ENCODE measurements around the gene KCNH8.
A peak's percentile ranks its signal among the peaks of the same experiment; 100 is the strongest.
"Not testable (repeated sequence)": the region's sequence is repeated elsewhere in the genome, so short reads cannot be mapped to it uniquely, and the experiment has no call there.

The KCNH8 gene

DNA sequence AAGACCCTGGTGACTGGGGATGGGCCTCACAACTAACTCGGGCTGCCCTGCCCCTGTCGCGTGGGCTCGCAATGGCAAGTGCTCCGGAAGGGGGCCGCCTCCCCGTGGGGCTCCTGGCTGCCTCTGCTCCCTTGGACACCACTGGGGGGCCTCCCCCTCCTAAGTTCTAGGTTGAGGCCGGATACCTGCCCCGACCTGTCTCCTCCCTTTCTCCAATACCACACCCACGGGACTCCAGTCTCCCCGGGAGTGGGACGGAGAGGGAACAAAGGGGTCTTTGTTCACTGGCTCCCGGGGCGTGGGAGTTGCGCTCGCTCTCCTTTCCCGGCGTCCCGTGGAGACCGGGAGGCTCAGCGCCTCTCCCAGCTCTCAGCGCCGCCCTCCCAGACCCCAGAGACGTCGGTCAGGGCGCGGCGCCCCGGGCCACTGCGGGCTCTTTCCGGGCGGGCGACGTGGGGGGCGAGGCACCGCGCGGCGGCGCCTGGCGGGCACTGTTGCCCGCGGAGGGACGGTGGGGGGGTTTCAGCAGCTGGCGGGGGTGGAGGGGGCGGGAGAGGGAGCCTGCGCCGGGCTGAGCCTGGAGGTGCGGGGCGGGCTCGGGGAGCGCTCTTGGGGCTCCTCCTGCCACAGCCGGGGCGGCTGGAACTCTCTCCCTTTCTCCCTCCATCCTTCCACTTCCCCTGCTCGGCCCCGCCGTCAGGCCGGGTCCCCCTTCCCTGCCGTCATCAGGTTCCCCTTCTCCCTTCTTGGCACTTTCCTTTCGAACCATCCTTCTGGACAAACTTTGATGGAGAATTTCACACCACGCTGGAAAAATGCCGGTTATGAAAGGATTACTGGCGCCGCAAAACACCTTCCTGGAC is at the start of gene KCNH8:
Gene KCNH8, plus strand, starts transcription at position 606 of the 863 bp plus-strand sequence. Its CDS starts 210 bp downstream, at position 816.
- no peak for DNase-seq (ENCODE audit: low spot score)

DNA sequence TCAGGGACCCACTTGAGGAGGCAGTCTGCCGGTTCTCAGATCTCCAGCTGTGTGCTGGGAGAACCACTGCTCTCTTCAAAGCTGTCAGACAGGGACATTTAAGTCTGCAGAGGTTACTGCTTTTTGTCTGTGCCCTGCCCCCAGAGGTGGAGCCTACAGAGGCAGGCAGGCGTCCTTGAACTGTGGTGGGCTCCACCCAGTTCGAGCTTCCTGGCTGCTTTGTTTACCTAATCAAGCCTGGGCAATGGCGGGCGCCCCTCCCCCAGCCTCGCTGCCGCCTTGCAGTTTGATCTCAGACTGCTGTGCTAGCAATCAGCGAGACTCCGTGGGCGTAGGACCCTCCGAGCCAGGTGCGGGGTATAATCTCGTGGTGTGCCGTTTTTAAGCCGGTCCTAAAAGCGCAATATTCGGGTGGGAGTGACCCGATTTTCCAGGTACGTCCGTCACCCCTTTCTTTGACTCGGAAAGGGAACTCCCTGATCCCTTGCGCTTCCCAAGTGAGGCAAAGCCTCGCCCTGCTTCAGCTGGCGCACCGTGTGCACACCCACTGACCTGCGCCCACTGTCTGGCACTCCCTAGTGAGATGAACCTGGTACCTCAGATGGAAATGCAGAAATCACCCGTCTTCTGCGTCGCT is 45.5 kb upstream of the KCNH8 start:
- DNase-seq (ENCODE audit: low spot score), result not testable (repeated sequence)

DNA sequence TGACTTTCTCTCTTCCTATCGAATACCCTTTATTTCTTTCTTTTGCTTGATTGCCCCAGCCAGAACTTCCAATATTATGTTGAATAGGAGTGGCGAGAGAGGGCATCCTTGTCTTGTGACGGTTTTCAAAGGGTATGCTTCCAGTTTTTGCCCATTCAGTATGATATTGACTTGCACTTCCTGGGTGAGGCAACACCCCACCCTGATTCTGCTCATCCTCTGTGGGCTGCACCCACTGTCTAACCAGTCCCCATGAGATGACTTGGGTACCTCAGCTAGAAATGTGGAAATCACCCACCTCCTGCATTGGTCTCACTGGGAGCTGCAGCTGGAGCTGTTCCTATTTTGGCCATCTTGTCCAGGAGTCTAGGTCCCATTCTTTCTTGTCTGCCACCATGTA is 44.8 kb upstream of the KCNH8 start:
- DNase-seq (ENCODE audit: low spot score), result no peak

DNA sequence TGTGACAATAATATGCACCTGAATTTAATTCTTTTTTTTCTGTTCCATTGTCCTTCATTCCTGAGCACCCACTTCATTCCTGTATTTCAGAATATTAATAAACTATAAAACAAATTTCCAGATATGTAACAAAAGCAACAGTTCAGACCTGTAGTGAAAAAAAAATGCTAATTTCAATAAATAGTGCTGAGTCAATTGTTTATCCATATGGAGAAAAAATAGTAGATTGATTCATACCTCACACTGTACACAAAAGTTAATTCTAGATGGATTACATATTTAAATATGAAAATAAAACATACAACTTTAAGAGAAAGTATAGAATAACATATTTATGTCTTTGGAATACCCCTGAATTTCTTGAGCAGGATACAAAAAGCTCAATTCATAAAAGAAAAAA is 43.9 kb upstream of the KCNH8 start:
- no peak for DNase-seq (ENCODE audit: low spot score)

DNA sequence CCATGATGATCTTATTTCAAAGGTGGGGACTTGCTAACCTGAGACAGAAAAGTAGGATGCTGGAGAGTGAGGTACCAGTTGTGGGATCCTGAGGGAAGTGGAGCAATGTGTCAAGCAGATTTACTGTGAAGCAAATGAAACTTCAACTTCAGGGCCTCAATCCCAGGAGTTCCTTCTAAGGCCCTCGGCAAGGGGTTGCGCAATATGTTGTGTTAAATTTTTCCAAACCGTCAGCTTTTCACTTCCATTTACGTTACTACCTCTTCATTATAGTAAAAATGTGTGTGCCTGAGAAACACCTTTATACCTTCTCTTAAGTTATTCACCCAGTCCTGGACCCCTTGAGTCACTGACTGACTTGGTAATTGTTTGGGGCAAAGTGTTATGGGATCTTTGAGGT is 42.5 kb upstream of the KCNH8 start:
- DNase-seq (ENCODE audit: low spot score), result no peak

DNA sequence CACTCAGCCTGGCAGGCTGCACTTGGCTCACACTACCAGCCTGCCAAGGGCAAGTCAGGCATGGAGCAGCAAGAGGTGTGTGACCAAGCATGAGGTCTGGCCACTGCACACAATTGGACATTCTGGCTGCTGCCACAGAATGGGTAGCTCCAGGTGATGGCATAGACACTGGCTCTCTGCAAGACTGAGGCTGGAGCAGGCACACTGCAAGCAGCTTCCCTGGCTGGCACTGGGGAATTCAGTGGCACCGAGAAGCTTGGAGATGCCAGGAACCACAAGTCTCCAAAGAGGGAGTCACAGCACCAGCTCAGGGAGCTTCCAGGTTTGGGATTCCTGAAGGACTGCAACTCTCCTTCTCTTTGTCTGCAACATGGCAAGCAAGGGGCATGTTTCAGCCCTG is 42.0 kb upstream of the KCNH8 start:
- DNase-seq (ENCODE audit: low spot score), result no peak

DNA sequence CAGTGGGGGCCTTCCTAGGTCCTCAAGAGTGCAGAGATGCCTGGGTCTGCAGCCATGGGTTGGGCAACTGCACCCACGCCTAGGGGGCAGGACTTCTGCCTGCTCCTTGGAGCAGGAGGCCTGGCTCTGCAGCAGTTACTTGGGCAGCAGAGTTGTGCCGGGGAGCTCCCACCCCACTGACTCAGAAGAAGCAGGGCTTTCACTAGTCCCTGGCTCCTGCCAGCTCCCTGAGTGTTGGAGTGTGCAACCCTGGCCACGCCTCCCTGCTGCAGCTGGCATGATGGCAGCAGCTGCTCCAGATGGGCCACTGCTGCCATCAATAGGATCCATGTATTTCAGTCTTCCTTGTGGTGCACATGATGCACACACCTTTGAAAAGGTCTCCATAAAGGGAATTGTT is 40.6 kb upstream of the KCNH8 start:
- DNase-seq (ENCODE audit: low spot score), result no peak

DNA sequence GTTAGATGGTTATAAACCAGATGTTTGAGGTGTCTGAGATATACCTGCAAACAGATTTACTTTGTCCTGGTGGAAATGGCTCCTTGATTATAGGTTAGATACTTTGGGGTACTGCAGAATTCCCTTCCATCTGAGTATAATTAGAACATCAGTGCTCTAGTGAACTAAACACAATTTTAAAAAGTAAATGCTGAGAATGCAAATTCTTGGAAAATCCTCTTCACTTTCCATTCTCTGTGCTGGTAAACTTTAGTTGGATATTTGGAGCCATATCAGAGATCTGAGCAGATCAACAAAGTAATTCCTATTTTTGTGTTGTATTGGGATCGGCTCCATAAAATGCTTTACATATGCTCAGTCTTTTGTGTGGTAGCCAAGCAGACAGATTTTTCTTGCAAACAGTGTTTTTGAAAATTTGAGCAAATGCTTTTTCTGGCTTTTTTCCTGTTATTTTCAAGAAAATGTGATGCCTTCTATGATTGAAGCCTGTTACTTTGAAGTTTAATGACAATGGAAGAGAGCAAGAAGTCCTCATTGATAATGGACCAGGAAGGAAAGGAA is 37.9 kb upstream of the KCNH8 start:
- no peak for DNase-seq (ENCODE audit: low spot score)

DNA sequence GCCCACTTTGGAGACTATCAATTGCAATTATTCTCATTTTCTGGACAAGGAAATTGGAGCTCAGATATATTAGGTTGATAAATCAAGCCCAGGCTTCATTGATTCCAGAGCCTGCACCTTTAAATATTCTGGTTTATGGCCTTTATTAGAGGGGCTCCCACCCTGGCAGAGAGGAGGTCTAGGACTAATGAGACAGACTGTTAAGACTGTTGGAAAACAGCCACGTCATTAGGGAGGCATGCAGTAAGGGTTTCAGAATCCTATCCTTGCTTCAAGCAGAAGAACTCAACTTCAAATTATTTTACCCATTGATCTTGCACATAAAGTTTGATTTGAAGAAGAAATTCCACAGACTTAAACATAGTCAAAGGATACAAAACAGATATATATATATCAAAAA is 33.8 kb upstream of the KCNH8 start:
- DNase-seq (ENCODE audit: low spot score), result no peak

DNA sequence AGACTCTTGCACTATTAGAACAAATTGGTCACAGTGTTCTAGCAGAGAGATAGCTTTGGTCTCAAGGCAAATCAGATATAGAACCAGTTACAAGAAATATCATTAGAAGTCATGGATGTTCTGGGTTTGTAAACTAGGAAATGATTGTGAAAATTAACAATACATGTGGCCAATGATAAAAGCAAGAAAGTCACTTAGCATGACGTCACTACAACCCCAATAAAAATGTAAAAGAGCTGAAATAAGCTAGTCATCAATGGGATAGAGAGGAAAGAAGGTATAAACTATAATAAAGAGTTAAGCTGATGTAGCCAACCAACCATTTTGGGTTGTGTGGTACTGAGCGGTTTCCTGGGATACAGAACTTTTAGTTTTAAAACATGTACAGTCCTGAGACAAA is 32.1 kb upstream of the KCNH8 start:
- DNase-seq (ENCODE audit: low spot score), result no peak

DNA sequence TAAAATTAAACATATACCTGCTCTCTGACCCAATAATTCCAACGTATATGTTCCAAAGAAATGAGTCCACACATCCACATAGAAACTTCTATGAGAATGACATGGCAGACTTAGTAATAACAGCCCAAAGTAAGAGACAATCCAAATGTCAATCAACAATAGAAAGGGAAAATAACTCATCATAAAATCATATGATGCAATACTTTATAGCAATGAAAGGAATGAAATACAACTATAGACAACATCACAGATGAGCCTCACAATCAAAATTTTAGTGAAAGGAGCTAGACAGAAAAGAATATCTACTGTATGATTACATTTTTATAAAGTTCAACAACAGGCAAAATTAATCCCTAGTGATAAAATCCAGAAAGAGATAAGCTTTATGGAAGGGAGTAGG is 23.6 kb upstream of the KCNH8 start:
- DNase-seq (ENCODE audit: low spot score), result no peak

DNA sequence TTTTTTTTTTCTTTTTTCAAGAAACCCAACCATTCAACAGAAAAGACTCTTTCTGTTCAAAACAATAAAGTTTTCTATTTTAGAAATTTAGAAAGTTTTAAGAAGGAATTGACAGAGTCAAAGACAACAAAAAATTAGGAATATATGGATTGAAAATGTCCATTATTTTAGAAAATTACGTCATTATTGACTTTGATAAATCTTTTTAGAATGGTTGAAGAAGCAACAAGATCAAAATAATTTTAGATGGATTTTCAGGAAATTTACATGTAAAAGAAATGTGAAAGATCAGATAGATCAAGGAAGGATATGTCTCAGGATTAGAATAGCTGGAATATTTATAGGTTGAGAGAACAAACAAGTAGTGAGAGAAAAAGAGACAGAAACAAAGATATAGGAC is 8.4 kb upstream of the KCNH8 start:
- DNase-seq (ENCODE audit: low spot score), result no peak

DNA sequence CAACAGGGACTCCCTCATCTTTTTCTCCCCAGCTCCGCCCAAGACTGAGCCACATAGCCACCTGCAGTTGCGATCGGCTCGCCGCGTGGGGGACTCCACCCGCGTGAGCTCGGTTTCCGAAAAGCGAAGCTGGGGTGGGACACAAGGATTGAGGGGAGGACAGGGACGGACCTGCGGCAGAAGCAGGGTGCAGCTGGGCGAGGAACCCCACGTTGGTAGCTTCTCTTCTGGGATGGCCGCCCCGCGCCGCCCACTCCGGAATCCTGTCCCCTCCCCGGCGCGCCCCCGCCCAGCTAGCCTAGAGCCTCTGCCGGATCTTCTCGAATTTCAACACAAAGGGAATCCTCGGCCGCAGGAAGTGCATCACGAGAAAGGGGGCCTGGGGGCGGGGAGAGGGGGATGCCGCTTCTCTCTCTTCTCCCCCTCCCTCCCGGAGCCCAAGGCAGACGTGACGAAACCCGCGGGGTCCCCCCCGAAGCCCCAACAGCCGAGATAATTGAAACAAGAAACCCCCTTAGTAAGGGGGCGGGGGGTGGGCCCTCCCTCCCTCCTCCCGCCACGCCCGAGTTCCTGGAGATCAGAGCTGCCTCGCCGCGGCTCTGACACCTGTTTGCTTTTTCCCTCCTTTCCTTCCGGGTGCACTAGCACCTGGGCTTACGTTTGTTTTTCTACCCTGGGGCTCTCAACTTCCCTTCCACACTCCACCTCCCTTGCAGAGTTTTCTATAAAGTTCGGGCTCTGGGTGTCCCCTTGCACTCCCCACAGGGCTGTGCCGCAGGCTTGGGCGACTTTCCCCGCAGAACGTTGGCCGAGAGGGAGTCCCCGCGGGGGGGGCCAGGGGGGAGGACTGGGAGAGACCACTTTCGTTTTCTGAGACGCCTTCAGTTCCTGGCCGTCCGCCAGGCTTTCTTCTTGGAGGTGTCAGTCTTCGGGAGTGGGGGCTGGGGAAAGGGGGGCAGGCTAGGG is 1.3 kb upstream of the KCNH8 start:
- peak; percentile 12 for DNase-seq (ENCODE audit: low spot score)

DNA sequence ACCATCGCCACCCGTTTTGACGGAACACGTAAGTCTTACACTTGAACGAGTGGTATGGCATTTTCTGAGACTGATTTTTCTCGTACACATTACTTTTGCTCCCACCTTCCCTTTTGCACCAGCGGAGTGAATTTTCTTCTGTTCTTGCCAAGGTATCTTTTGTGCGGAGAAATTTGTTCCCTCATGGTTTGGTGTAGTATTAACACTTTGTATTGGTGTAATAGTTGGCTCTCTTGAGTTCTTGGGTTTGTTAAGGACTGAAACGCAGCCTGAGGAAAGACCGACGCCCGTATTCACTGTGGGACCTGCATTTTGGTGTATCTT is 420 bp downstream of the KCNH8 start:
- DNase-seq (ENCODE audit: low spot score), result no peak

DNA sequence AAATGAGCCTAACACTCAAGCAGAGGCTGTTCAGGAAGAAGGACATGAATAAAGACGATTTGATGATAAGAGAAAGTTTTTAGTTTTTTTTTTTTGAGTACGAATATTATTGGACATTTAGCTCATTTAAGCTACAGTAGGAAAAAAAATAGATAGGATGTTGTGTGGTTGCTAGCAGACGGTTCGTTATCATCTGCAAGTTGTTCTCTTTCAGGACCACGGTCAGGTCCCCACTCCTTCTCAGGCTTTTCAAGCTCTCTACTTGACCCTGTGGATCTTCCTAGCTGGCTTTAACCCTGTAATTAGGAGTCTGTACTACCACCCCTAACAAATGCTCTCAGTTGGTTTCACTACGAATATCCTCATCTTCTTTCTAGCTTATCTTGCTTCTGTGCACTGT is 1.1 kb downstream of the KCNH8 start:
- DNase-seq (ENCODE audit: low spot score), result no peak

DNA sequence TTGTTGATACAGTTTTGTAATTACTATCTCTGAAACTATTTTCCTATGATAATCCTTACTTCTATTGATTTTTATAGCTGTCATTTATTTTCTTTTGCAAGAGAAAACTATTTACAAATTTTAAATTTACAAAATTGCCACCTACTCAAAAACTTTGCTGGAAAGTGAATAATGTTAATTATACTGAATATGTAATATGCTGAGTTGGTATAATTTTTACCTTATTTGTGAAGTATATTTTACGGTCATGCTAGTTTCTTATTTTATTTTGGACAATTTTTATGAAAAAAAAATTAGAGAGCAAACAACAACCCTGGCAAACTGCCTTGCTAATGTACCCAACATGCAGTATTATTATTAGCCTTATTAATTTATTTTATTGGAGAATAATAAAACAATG is 2.9 kb downstream of the KCNH8 start:
- no peak for DNase-seq (ENCODE audit: low spot score)

DNA sequence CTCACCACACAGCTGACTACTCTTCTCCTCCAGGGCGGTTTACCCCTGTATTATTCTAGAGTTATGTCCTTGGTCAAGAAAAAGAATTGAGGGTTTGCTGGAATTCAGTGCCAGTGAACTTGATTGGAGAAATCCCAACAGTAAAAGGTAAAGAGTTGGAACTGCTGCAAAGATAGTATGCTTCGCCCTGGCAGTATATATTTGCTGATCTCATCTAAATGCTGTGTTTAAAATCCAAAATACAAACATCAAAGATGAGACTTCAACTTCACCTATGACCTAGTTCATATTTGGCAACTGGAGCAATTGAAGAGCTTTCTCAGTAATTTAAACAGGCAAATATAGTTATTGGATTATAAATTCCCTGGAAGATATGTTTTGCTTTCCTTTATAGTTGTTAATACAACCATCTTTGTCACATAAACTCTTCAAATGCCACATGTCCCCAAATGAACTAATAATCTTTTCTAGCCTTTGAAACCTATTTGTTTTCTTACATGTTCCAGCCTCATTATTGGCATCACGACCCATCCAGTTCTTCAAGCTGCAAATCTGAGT is 6.5 kb downstream of the KCNH8 start:
- no peak for DNase-seq (ENCODE audit: low spot score)

DNA sequence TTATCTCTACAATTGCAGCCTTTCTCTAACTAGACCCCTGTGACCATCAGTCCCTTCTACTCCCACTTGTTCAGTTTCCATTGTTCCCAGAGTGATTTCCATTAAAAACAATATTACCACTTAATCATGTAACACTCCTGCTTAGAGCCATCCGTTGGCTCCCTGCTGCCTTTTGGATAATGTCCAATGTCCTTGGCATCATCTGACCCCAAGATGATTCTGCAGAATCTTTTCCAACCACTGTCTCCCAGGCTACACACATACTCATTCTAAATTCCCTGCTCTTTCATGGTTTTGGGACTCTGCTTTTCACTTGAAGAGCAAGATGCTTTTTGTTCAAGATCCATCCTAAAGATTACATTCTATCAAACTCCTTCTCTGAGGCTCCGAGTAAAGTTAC is 7.1 kb downstream of the KCNH8 start:
- no peak for DNase-seq (ENCODE audit: low spot score)

DNA sequence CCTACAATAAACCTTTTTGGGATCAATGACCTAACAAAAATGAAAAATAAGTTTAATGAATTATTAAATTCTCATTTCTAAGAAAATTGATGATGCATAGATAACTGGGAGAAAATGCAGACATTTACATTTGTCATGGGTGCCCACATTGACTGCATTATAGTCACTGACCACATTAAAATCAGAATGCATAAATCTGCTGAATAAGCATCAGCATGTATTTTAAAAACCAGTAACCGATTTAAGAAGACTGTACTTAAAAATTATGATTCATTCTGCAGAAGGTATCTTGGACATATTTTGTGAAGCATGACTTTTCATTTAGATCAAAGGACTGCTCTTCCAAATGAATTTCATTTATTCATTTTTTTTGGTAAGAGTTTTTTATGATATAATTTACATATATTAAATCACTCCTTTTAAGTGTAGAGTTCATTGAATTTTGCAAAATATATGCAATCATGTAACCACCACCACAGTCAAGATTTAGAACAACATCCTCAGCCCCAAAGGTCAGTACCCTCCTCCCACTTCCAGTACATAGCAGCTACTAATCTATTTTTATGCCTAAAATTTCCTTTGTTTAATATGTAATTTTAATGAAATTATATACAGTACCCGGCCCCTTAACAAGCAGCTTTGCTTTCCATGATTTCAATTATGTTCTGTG is 11.8 kb downstream of the KCNH8 start:
- DNase-seq (ENCODE audit: low spot score), result no peak

DNA sequence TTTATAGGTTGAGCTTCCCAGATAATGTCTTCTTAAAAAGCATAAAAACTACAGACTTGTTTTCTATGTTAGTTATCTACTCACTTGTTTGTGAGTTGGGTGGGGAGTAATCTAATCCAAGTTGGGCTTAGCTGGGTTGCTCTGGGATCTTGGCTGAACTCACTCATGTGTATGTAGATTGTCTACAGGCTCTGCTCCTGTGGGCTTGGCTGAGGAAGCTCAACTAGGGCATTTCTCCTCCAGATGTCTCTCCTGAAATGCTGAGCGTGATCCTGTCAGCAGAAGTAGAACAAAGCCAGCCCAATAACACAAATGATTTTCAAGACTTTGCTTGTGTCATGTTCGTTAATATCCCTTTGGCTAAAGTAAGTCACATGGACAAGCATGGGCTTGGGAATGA is 17.3 kb downstream of the KCNH8 start:
- DNase-seq (ENCODE audit: low spot score), result no peak

DNA sequence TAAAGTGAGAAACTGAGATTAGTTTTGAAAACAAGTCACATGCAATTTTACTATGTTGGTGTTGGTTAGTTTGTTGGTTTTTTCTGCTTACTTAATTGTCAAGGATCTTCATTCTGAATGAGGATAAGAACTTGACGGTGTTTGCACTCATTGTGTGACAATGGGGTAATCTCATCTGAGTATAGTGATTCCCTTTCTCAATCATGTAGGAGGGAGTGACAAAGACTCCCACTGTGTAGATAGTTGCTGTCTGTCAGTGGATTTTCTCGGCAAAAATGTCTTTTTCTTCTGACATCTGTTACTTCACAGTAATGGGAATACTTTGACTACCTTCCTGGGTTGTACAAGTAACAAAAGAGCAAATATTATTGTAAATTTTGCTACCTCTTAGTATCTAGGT is 23.5 kb downstream of the KCNH8 start:
- no peak for DNase-seq (ENCODE audit: low spot score)

DNA sequence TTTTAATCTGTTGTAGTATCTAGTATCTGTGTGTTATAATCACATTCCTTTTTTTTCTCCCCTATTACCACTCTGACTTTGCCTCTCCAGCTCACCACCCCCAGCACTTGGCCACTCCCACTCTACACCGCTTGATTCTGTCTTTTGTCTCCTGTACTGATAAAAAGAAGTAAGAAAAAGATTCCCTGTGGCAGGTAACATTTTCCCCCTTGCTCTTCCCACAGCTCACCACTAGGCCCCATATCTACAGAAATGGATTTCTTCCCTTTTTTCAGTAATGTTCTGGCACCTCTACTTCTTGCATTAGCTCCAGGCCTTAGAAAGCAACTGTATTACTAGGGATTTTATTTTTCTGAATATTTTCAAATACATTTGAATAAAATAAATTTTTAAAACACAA is 25.6 kb downstream of the KCNH8 start:
- no peak for DNase-seq (ENCODE audit: low spot score)

All from hematopoietic multipotent progenitor cell treated with erythropoietin and hydrocortisone succinate and interleukin-3 and kit ligand, for 17 days (in vitro differentiated cells).